ENCODE data around the gene XKRX.

Gene XKRX

DNA sequence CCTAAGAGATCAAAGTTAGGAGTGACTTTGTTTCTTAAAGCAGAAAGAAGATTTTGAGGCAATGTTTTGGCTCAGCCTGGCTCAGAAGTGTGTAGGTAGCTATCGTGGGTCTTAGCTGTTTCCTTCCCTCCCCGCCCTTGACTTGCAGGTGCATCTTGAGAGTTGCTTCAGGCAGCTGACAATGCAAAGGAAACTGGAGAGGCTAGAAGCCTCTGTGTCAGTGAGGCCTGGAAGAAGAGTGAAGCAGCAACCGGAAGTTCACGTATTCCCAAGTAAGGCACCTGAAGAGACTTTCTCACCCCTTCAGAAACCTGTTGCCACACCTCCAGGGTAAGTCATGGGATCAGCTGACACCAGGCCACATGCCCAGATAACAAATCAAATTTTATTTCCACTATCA lies 10.6 kb upstream of the XKRX start:
- H3K4me1 ChIP-seq (ENCODE audit: insufficient read depth, low read length): no peaks in the 10 kb centered on the region
- H3K4me3 ChIP-seq (ENCODE audit: low read length): no peak overlapping the region
- no peak overlapping the region for H3K27ac ChIP-seq (ENCODE audit: low read depth, low read length)
- WGBS: 76% methylated on average over 4 of the region's 4 CpGs
- H3K27me3 ChIP-seq (ENCODE audit: insufficient read depth, low read length): no peaks in the 10 kb centered on the region
- H3K9me3 ChIP-seq (ENCODE audit: insufficient read depth, low read depth, low read length): no peaks in the 10 kb centered on the region
- H3K36me3 ChIP-seq (ENCODE audit: insufficient read depth, low read length): no peaks in the 10 kb centered on the region
- H3K9ac ChIP-seq (ENCODE audit: low read depth, low read length): no peak overlapping the region

DNA sequence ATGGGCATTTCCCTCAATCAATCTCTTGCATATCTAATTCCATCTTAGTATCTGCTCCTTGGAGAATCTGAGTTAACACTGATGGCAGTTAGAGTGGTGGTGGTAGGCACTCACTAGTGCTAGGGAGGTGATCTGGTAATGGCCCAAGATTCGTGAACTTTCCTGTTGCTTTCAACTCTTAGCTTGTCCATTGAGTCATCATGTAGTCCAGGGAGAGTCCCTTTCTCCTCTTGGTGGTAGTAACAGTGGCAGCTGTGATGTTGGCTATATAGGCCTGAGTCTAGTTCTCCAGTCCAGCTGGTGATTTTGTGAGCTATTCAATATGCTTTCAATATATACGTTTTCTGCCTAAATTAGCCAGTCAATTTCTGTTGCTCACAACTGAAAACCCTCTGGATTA lies 7.0 kb upstream of the XKRX start:
- Histone ChIP-seq H3K36me3 (ENCODE audit: insufficient read depth, low read length) (no peaks in the 10 kb centered on the region), H3K9me3 (ENCODE audit: insufficient read depth, low read depth, low read length) (no peaks in the 10 kb centered on the region), H3K4me3 (ENCODE audit: low read length) (no peak overlapping the region), H3K9ac (ENCODE audit: low read depth, low read length) (no peak overlapping the region), H3K27ac (ENCODE audit: low read depth, low read length) (no peak overlapping the region), H3K27me3 (ENCODE audit: insufficient read depth, low read length) (no peaks in the 10 kb centered on the region), H3K4me1 (ENCODE audit: insufficient read depth, low read length) (no peaks in the 10 kb centered on the region)
- 100% methylated on average over 1 of the region's 2 CpGs for WGBS

DNA sequence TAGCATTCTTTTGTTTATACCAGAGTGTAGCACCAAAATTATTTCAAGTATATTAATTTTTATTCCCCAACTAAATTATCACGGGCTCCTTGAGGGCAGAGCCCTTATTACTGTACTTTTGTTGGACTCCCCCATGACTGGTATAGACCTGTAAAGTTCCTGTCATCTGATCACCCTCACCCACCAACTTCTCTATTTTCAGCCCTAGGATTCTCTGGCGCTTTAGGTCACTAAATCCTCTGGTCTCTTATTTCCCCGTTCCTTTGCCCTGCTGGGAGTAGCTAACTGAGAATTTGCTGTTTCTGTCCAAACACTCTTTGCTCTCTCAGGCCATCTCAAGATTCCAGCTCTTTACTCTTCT lies 3.2 kb upstream of the XKRX start:
- Histone ChIP-seq H3K9me3 (ENCODE audit: insufficient read depth, low read depth, low read length) (no peaks in the 10 kb centered on the region), H3K36me3 (ENCODE audit: insufficient read depth, low read length) (no peaks in the 10 kb centered on the region), H3K4me1 (ENCODE audit: insufficient read depth, low read length) (no peaks in the 10 kb centered on the region), H3K27me3 (ENCODE audit: insufficient read depth, low read length) (peaks cover 14% of the 10 kb centered on the region), H3K9ac (ENCODE audit: low read depth, low read length) (no peak overlapping the region), H3K27ac (ENCODE audit: low read depth, low read length) (no peak overlapping the region), H3K4me3 (ENCODE audit: low read length) (no peak overlapping the region)
- 96% methylated on average over 3 of the region's 3 CpGs for WGBS

DNA sequence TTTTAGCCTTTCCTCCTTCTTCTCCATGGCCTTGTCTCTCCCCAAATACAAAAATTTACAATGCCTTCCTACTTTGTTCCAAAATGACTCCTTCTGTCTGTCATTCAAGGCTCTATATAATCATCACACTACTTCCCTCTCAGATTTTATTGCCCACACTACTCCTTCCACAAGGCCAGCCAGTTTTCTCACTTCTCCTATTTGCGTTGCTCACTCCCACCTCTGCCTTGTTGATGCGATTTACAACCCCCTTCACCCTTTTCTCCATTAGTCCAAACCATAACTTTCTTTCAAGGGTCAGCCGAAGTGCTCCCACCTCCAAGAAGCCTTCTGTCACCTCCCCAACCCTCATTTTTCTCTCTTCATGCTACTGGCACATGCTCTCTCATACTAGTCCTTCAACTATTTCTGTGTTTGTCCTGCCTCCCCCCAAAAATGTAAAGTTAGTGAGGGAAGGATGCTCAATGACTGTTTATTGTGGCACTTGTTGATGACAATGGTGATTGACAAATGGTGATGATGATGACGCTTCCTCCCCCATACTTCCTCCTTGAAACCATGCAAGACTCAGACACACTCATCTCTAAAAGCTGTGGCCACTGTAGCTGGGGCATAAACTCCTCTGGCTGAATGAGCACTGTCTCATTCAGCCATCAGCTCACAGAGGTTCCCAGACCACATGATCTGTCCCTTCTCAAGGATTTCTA lies 2.7 kb upstream of the XKRX start:
- H3K27ac ChIP-seq (ENCODE audit: low read depth, low read length): no peak overlapping the region
- H3K4me3 ChIP-seq (ENCODE audit: low read length): no peak overlapping the region
- no peaks in the 10 kb centered on the region for H3K36me3 ChIP-seq (ENCODE audit: insufficient read depth, low read length)
- 96% methylated on average over 4 of the region's 4 CpGs for WGBS
- peaks cover 14% of the 10 kb centered on the region for H3K27me3 ChIP-seq (ENCODE audit: insufficient read depth, low read length)
- no peaks in the 10 kb centered on the region for H3K4me1 ChIP-seq (ENCODE audit: insufficient read depth, low read length)
- H3K9ac ChIP-seq (ENCODE audit: low read depth, low read length): no peak overlapping the region
- no peaks in the 10 kb centered on the region for H3K9me3 ChIP-seq (ENCODE audit: insufficient read depth, low read depth, low read length)

DNA sequence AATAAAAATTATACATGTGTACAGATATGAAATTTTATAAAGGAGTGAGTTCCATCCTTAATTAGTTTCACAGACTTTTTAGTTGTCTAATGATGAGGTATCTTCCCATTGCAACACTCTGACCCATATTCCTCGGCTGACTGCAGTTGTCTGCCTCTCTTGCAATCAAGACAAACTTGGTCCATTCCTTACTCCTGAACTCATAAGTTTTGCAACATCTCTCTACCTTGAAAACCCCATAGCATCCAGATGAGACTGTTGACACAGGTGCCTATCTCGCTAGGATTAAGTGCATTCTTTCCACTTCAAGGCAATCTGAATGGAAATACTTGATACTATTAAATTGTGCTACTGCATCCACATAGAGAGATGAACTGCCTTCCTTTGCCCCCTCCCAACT lies 2.3 kb downstream of the XKRX start:
- no peak overlapping the region for H3K27ac ChIP-seq (ENCODE audit: low read depth, low read length)
- WGBS: 100% methylated on average over 2 of the region's 2 CpGs
- no peaks in the 10 kb centered on the region for H3K36me3 ChIP-seq (ENCODE audit: insufficient read depth, low read length)
- H3K4me1 ChIP-seq (ENCODE audit: insufficient read depth, low read length): no peaks in the 10 kb centered on the region
- H3K9me3 ChIP-seq (ENCODE audit: insufficient read depth, low read depth, low read length): no peaks in the 10 kb centered on the region
- H3K27me3 ChIP-seq (ENCODE audit: insufficient read depth, low read length): peaks cover 14% of the 10 kb centered on the region
- no peak overlapping the region for H3K9ac ChIP-seq (ENCODE audit: low read depth, low read length)
- no peak overlapping the region for H3K4me3 ChIP-seq (ENCODE audit: low read length)

DNA sequence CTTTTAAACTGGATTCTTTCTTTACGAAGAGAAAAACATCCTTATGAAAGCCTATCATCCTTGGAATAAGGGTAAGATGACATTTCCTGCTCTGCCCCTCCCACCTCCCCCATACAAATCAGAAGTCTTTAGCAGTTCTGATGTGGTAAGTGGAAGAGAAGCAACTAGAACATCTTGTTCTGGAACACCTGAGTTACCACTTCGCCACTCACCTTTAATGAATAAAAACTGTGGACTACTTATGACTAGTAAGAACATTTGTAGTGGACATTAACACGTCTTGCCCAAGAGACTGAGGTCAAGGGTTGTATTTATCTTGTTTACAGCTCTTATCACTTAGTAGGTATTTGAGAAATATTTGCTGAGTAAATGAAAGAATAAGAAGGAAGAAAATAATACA lies 4.3 kb downstream of the XKRX start:
- 86% methylated on average over 1 of the region's 3 CpGs for WGBS
- Histone ChIP-seq H3K4me3 (ENCODE audit: low read length) (no peak overlapping the region), H3K9me3 (ENCODE audit: insufficient read depth, low read depth, low read length) (no peaks in the 10 kb centered on the region), H3K27ac (ENCODE audit: low read depth, low read length) (no peak overlapping the region), H3K27me3 (ENCODE audit: insufficient read depth, low read length) (peaks cover 14% of the 10 kb centered on the region), H3K36me3 (ENCODE audit: insufficient read depth, low read length) (no peaks in the 10 kb centered on the region), H3K4me1 (ENCODE audit: insufficient read depth, low read length) (no peaks in the 10 kb centered on the region), H3K9ac (ENCODE audit: low read depth, low read length) (no peak overlapping the region)

DNA sequence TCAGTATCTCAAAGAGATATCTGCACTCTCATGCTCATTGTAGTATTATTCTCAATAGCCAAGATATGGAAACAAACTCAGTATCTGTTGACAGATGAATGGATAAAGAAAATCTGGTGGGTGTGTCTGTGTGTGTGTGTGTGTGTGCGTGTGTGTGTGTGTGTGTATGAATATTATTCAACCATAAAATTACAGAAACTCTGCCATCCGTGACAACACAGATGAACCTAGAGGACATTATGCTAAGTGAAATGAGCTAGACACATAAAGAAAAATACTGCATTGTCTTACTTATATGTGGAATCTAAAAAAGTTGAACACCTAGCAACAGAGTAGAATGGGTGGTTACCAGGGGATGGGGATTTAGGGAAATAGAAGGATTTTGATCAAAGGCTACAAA lies 13.2 kb downstream of the XKRX start:
- no peak overlapping the region for H3K4me3 ChIP-seq (ENCODE audit: low read length)
- H3K27ac ChIP-seq (ENCODE audit: low read depth, low read length): no peak overlapping the region
- no peak overlapping the region for H3K9ac ChIP-seq (ENCODE audit: low read depth, low read length)
- WGBS: 100% methylated on average over 1 of the region's 2 CpGs
- no peaks in the 10 kb centered on the region for H3K27me3 ChIP-seq (ENCODE audit: insufficient read depth, low read length)
- H3K4me1 ChIP-seq (ENCODE audit: insufficient read depth, low read length): no peaks in the 10 kb centered on the region
- no peaks in the 10 kb centered on the region for H3K36me3 ChIP-seq (ENCODE audit: insufficient read depth, low read length)
- no peaks in the 10 kb centered on the region for H3K9me3 ChIP-seq (ENCODE audit: insufficient read depth, low read depth, low read length)

DNA sequence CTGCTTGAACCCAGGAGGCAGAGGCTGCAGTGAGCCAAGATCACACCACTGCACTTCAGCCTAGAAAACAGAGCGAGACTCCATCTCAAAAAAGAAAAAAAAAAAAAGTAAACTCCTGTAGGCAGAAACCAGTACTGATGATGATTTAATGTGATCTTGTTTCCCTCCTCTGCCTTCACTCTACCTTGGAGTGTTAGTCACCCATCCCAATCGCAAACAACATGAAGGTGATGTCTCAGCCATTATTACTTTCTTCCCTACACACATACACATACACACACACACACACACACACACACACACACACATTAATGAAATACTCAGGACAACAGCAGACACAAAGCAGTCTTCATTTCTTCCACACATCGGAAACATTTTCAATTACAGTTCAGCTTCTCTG lies 15.6 kb downstream of the XKRX start:
- 100% methylated on average over 2 of the region's 3 CpGs for WGBS
- H3K9ac ChIP-seq (ENCODE audit: low read depth, low read length): no peak overlapping the region

DNA sequence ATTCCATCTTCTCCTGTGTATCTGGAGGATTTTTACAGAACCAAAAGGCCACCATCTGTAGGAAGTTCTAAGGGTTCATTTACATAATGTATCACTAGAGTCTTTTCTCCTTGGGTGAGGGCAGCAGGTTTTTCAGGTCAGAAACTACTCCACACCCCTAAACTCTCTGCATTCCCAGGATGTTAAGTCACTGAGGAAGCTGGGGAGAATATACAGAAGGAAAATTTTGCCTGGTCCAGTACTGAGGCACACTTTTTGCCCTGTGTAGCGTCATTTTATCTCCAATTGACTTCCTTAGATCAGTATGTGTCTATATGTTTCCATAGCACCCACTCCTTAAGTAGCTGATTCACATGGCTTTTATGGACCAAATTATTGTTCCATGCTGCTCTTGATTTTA lies 17.0 kb downstream of the XKRX start:
- no peak overlapping the region for H3K27ac ChIP-seq (ENCODE audit: low read depth, low read length)
- no peak overlapping the region for H3K4me3 ChIP-seq (ENCODE audit: low read length)
- no peak overlapping the region for H3K9ac ChIP-seq (ENCODE audit: low read depth, low read length)
- 100% methylated on average over 1 of the region's 1 CpG for WGBS
- H3K27me3 ChIP-seq (ENCODE audit: insufficient read depth, low read length): no peaks in the 10 kb centered on the region
- H3K36me3 ChIP-seq (ENCODE audit: insufficient read depth, low read length): no peaks in the 10 kb centered on the region
- H3K4me1 ChIP-seq (ENCODE audit: insufficient read depth, low read length): no peaks in the 10 kb centered on the region
- H3K9me3 ChIP-seq (ENCODE audit: insufficient read depth, low read depth, low read length): no peaks in the 10 kb centered on the region

More for the DNA sequence above, 15.6 kb downstream of the XKRX start:
- no peaks in the 10 kb centered on the region for H3K36me3 ChIP-seq (ENCODE audit: insufficient read depth, low read length)
- H3K27me3 ChIP-seq (ENCODE audit: insufficient read depth, low read length): no peaks in the 10 kb centered on the region
- H3K4me3 ChIP-seq (ENCODE audit: low read length): no peak overlapping the region
- H3K9me3 ChIP-seq (ENCODE audit: insufficient read depth, low read depth, low read length): no peaks in the 10 kb centered on the region
- no peaks in the 10 kb centered on the region for H3K4me1 ChIP-seq (ENCODE audit: insufficient read depth, low read length)
- H3K27ac ChIP-seq (ENCODE audit: low read depth, low read length): no peak overlapping the region

DNA sequence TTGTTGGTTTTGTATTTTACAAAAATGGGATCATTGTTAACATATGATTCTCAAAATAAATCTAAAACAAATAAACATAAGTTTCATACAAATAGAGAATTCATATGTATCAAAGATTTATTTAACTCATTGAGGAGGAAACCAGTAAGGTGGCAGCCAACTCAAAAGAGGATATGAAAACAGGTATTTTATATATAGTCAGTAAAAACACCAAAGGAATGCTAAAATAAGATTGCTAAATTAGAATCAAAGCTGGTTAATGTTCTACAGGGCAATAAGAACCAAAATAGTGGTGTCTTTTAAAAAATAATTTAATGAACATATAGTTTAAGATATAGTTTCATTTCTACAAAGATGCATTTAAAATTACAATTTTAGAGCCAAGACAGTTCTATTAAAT lies 23.1 kb downstream of the XKRX start:
- Histone ChIP-seq H3K36me3 (ENCODE audit: insufficient read depth, low read length) (no peaks in the 10 kb centered on the region), H3K9me3 (ENCODE audit: insufficient read depth, low read depth, low read length) (no peaks in the 10 kb centered on the region), H3K27me3 (ENCODE audit: insufficient read depth, low read length) (no peaks in the 10 kb centered on the region), H3K27ac (ENCODE audit: low read depth, low read length) (no peak overlapping the region), H3K4me1 (ENCODE audit: insufficient read depth, low read length) (no peaks in the 10 kb centered on the region), H3K4me3 (ENCODE audit: low read length) (no peak overlapping the region), H3K9ac (ENCODE audit: low read depth, low read length) (no peak overlapping the region)

DNA sequence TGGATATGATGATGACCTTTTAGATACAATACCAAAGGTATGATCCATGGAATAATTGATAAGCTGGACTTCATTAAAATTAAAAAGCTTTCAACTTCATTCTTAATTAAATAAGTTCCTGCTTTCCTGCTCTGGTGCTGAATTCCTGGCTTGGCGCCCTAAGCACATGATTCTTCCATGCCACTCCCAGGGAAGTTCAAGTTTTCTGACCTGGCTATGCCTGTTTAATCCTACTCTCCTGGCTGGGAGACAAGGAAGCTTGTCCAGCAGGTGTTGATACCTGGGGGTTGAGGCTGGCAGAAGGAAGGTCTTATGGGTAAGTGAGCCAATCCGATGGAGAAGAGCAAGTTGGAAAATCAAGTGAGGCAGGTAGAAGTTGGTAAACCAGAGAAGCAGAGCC lies 24.3 kb downstream of the XKRX start:
- no peak overlapping the region for H3K27ac ChIP-seq (ENCODE audit: low read depth, low read length)
- no peaks in the 10 kb centered on the region for H3K27me3 ChIP-seq (ENCODE audit: insufficient read depth, low read length)
- H3K9me3 ChIP-seq (ENCODE audit: insufficient read depth, low read depth, low read length): no peaks in the 10 kb centered on the region
- no peaks in the 10 kb centered on the region for H3K4me1 ChIP-seq (ENCODE audit: insufficient read depth, low read length)
- H3K36me3 ChIP-seq (ENCODE audit: insufficient read depth, low read length): no peaks in the 10 kb centered on the region
- H3K4me3 ChIP-seq (ENCODE audit: low read length): no peak overlapping the region
- 94% methylated on average over 2 of the region's 2 CpGs for WGBS
- no peak overlapping the region for H3K9ac ChIP-seq (ENCODE audit: low read depth, low read length)
